ENCODE results near the gene SINHCAF.
"Not testable (repeated sequence)": the region's sequence is repeated elsewhere in the genome, so short reads cannot be mapped to it uniquely, and the experiment has no call there.

Gene SINHCAF, protein sequence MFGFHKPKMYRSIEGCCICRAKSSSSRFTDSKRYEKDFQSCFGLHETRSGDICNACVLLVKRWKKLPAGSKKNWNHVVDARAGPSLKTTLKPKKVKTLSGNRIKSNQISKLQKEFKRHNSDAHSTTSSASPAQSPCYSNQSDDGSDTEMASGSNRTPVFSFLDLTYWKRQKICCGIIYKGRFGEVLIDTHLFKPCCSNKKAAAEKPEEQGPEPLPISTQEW

DNA sequence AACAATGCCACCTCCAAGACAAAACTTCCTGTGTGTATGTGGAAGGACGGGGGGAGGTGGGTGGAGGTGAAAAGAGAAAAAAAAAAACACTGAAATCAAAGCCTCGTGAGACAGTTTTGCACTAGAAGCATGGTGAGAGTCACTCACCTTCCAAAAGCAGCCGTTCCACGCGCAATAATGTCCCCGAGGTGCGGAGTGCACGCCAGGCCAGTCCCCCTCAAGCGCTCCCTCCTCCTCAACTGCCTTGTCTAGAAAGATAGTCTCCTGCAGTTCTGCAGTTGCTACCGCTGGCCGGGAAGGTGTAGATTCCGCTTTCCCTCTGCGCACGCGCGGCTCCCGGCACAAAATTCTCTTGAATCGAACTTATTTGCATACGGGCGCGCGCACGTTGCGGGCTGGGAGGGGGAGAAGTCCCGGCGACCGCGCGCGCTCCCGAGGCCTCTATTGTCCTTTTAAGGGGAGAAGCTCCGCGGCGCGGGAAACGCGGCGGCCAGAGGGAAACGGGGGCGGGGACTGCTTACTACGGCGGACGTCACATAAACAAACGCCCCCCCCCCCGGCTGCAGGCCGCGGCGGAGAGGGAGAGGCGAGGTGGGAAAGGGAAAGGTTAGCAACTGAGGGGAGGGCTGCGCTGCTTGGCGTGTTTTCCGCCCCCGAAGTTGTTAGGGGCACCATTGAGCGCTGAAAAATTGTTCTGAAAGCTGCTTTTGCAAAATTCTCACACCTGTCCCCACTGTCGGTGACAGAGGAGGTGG is at the start of gene SINHCAF:
SINHCAF (minus strand) TSS at position 274 of the 755 bp plus-strand sequence. CDS start 27,946 bp downstream, outside the sequence.
- peak; percentile 95 for DNase-seq (ENCODE audit: low read depth)
- in situ Hi-C loops (cut with HindIII; ENCODE audit: low sequenced_read_pairs) = no loop called here
- H3K4me3 ChIP-seq (ENCODE audit: low read depth, low read length) = peak within 1 kb of the TSS; percentile 61
- no peak for TF ChIP-seq CTCF (IDR thresholded peaks at IDR 0.05; ENCODE audit: low read depth, low read length, missing control alignments)

DNA sequence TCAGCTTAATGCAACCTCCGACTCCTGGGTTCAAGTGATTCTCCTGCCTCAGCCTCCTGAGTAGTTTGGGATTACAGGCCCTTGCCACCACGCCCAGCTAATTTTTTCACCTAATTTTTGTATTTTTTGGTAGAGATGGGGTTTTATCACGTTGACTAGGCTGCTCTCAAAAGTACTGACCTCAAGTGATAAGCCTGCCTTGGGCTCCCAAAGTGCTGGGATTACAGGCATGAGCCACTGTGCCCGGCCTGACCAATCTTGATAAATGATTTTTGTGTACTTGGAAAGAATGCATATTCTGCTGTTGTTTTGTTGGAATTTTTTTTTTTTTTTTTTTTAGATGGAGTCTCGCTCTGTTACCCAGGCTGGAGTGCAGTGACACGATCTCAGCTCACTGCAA is 49.5 kb upstream of the SINHCAF start:
- H3K4me3 ChIP-seq (ENCODE audit: low read depth, low read length); DNase-seq (ENCODE audit: low read depth); in situ Hi-C loops (cut with HindIII; ENCODE audit: low sequenced_read_pairs): not testable (repeated sequence)

GRCh38 chr12:31371256-31371620 is 45.3 kb upstream of the SINHCAF start:
- DNase-seq (ENCODE audit: low read depth) = no peak
- TF ChIP-seq CTCF (IDR thresholded peaks at IDR 0.05; ENCODE audit: low read depth, low read length, missing control alignments) = no peak
- in situ Hi-C loops (cut with HindIII; ENCODE audit: low sequenced_read_pairs) = no loop called here
- H3K4me3 ChIP-seq (ENCODE audit: low read depth, low read length) = no peak overlapping the region

DNA sequence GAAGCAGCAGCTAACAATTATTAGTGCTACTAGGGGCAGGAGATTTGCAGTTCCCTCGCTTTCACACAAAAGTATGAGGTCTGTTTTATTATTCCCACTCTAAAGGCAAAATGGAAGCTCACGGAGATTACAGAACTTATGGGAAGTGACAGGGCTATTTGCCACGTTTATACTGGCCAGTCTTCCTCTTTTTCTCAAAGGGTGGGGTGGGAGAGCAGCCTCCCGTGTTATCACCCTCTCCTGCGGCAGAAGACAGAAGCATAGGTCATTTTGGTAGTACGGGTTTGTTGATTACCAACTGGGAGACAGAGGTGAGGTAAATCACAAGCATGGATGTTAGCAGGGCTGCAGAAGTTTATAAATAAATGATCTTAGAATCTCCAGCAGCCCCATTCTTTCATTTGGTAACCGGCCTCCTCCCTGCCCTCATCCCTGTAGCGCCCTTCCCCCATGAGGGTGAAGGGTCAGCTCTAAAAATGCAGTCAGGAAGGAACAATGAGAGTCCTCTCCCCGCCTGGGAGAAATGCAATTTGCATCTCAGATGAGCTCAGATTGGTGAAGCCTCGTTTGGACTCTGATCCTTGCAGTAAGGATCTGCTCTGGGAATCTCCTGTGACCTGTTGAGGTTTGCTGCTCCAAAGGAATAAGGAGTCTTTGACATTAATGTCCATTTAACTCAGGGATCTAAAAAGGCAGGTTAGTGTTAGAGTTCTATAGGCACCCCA is 44.7 kb upstream of the SINHCAF start:
- no peak for TF ChIP-seq CTCF (IDR thresholded peaks at IDR 0.05; ENCODE audit: low read depth, low read length, missing control alignments)
- in situ Hi-C loops (cut with HindIII; ENCODE audit: low sequenced_read_pairs) = no loop called here
- no peak for DNase-seq (ENCODE audit: low read depth)
- no peak overlapping the region for H3K4me3 ChIP-seq (ENCODE audit: low read depth, low read length)

- H3K4me3 ChIP-seq (ENCODE audit: low read depth, low read length) = no peak overlapping the region
- TF ChIP-seq CTCF (IDR thresholded peaks at IDR 0.05; ENCODE audit: low read depth, low read length, missing control alignments) = no peak
- DNase-seq (ENCODE audit: low read depth) = no peak
- in situ Hi-C loops (cut with HindIII; ENCODE audit: low sequenced_read_pairs) = no loop called here
Observed at GRCh38 chr12:31369712-31370521, 44.0 kb upstream of the SINHCAF start.

- no peak for TF ChIP-seq CTCF (IDR thresholded peaks at IDR 0.05; ENCODE audit: low read depth, low read length, missing control alignments)
- no peak overlapping the region for H3K4me3 ChIP-seq (ENCODE audit: low read depth, low read length)
- in situ Hi-C loops (cut with HindIII; ENCODE audit: low sequenced_read_pairs) = no loop called here
- DNase-seq (ENCODE audit: low read depth) = no peak
Observed at GRCh38 chr12:31368666-31369361, 42.9 kb upstream of the SINHCAF start.

Measured in astrocyte of the cerebellum (primary cell).